Activated CD4-positive, alpha-beta T cell treated with anti-CD3 and anti-CD28 coated beads for 48 hours (primary cell): ENCODE data around the gene VEZT.
"Not testable (repeated sequence)": the region's sequence is repeated elsewhere in the genome, so short reads cannot be mapped to it uniquely, and the experiment has no call there.

Experiments
- DNase-seq: peaks from one replicate; pipeline ENCODE4 v3.0.0-alpha.2; 2020

Gene VEZT

DNA sequence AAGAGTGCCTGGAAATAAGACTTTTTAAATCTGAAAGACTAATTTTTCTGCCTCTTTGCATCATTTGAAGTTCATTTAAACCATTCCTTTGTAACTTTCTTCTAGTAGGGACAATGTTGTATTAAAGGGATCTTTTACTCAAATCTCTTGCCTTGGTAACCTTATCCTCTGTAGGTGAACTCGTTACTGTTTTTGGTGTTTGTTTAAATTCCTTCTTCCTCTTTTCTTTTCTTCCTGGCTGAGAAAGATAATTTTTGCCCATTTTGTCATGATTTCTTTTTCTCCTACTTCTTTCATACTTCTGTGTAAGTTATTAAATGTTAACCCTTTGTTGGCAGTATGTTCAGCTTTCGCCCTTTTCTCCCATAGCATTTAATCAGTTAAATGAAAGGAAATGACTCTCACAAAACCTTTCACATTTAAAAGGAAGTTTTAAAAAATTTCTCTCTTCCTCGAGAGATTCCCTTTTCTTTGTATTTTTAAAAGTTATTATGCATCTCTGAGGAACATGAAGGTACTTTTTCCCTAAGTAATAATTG is 10.3 kb downstream of the VEZT start:
- DNase-seq = no peak

GRCh38 chr12:95228617-95229016 is 11.0 kb downstream of the VEZT start:
- DNase-seq = no peak

DNA sequence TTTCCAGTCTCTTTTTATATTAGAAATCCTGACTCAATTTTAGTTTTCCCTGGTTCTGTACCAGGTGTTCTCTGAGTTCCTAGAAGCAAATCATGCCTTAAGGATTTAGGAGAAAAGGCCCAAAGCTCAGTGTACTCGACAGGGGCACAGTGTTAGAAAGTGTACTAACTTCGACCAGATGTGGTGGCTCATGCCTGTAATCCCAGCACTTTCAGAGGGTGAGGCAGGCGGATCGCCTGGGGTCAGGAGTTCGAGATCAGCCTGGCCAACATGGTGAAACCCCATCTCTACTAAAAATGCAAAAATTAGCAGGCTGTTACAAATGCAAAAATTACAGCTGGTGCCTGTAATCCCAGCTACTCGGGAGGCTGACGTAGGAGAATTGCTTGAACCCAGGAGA is 12.0 kb downstream of the VEZT start:
- DNase-seq = no peak

DNA sequence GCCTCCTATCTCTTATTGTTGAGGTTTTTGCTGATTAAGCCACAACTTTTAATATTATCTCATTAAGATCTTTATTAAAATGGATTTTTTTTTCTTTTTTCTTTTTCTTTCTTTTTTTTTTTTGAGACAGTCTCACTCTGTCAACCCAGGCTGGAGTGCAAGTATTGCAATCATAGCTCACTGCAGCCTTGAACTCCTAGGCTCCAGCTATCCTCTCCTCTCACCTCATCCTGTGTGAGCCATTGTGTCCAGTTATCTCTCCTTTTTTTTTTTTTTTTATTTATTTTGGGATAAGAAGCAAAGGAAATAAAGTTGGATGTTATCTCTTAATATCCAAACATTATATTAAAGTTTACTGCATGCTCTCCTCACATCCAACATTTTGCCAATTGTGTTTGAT is 12.7 kb downstream of the VEZT start:
- DNase-seq = no peak

GRCh38 chr12:95231190-95231589 is 13.6 kb downstream of the VEZT start:
- DNase-seq = no peak

GRCh38 chr12:95234187-95234586 is 16.6 kb downstream of the VEZT start:
- not testable (repeated sequence) for DNase-seq

- not testable (repeated sequence) for DNase-seq
Observed at GRCh38 chr12:95235621-95236020, 18.0 kb downstream of the VEZT start.

DNA sequence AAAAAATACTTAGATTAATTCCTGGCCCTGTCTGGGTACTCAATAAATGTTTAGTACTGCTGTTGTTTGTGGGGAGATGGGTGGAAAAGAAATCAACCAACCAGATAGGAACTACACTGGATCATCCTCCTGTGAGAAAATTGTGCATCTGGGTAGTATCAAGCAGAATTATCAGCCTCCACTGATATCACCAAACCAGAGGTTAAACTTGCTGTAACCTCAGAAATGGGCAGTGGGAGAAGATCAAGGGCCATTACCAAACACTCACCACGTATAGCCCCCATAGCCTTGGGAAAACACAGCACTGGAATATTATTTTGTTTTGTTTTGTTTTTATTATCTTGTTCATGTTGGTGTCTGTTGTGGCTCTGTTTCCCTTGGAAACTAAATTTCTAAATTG is 19.7 kb downstream of the VEZT start:
- DNase-seq = no peak

GRCh38 chr12:95238150-95238549 is 20.5 kb downstream of the VEZT start:
- no peak for DNase-seq

GRCh38 chr12:95239216-95239615 is 21.6 kb downstream of the VEZT start:
- no peak for DNase-seq

- DNase-seq = not testable (repeated sequence)
Observed at GRCh38 chr12:95239835-95240234, 22.2 kb downstream of the VEZT start.

GRCh38 chr12:95240556-95240955 is 22.9 kb downstream of the VEZT start:
- no peak for DNase-seq

DNA sequence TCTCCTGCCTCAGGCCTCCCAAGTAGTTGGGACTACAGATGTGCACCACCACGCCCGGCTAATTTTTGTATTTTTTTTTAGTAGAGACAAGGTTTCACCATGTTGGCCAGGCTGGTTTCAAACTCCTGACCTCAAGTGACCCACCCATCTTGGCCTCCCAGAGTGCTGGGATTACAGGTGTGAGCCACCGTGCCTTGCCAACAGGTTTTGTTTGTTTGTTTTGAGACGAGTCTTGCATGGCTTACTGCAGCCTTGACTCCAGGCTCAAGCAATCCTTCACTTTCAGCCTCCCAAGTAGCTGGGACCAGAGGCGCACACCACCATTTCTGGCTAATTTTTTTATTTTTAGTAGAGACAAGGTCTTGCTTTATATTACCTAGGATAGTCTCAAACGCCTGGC is 23.5 kb downstream of the VEZT start:
- DNase-seq = not testable (repeated sequence)

DNA sequence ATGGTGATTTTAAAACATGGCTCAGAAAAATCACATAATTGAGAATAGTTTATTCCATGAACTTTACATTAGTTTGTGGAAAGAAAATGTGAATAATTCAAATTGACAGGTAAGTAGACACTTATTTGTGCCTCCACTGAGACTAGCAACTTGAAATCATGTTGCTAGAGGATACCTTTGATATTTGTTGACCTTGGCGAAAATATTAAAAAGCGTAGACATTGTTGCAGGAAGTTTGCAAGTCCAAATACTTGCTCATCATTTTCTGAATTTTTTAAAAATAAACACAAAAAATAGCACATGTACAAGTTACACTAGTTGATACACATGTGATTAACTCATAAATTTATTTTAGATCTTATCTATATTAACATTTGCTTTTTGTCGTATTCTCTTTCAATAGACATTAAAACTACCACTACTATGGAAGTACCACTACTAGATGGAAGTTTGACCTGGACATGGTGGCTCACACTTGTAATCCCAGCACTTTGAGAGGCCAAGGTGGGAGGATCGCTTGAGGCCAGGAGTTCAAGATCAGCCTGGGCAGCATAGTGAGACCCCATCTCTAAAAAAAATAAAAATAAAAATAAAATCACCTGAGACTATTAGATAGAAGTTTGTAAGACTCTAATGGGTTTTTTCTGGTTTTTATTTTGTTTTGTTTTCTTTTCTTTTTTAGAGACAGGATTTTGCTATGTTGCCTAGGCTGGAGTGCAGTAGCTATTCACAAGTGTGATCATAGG is 24.3 kb downstream of the VEZT start:
- no peak for DNase-seq

DNA sequence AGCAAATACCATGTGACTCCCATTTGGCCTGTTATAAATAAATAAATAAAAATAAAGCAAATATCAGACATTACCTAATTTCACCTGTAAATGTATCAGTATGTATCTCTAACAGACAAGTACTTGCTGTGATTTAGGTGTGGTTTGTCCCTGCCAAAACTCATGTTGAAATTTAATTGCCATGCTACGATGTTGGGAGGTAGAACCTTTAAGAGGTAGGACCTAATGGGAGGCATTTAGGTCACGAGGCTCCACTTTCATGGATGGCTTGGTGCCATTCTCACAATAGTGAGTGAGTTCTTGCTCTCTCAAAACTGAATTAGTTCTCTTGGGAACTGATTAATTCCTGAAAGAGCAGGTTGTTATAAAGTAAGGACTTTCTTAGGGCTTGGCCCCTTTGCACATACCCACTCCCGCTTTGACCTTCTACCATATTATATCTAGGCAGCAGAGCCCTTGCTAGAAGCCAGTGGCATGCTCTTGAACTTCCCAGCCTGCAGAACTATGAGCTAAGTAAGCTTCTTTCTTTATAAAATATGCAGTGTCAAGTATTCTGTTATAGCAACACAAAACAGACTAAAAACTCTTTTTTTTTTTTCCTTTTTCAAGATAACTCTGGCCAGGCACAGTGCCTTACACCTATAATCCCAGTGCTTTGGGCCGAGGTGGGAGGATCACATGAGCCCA is 26.0 kb downstream of the VEZT start:
- DNase-seq = no peak

DNA sequence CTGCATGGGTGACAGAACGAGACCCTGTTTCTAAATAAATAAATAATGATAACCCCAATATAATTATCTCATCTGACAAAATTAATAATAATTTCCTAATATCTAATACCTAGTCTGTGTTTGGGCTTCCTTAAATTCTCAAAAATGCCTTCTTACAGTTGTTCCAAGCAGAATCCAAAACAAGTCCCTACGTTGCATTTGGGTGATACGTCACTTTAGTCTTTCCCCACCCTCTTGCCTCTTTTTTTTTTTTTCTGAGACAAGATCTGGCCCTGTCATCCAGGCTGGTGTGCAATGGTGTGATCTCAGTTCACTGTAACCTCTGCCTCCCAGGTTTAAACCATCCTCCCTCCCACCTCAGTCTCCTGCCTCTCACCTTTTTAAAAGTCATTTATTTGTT is 26.7 kb downstream of the VEZT start:
- DNase-seq = no peak

DNA sequence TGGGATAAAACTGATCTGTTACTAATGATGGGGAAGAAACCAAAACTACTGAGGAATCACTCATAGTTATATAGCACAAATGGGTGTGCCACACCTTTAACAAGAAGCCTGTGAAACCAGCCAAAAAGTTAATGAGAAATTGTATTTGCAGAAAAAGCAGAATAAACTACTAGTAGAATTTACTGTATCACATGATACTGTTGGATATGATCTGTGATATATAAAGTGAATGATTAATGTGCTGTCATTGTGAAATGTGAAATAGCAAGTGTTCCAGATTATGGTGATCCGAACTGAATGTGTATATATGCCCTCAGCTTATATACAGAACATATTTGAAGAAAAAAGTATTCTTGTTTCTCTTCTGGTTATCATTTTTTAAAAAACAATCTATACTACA is 30.5 kb downstream of the VEZT start:
- no peak for DNase-seq

DNA sequence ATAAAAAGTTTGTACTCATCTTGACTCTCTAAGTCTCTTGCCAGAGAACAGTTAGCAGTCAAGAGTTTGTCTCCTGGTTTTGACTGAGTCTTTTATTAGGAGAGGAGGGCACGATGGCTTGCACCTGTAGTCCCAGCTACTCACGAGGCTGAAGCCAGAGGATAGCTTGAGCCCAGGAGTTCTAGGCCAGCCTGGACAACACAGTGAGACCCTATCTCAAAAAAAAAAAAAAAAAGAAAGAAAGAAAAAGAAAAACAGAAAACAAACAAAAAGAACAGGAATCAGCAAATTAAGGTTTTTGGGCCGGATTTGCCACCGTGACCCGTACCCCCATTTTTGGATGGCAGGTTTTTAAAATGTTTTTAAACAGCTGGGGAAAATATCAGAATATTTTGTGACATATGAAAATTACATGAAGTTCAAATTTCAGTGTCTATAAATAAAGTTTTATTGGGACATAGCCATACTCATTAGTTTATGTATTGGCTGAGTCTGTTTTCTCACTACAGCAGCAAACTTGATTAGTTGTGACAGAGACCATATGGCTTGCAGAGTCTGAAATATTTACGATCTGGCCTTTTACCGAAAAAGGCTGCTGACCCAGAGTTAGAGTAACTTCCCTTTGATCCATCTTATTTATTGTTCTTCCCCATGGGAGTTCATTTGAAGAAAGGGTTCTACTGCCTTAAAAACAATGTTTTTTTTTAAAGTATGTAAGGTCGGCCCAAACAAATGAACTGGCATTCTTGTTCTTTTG is 31.2 kb downstream of the VEZT start:
- no peak for DNase-seq

DNA sequence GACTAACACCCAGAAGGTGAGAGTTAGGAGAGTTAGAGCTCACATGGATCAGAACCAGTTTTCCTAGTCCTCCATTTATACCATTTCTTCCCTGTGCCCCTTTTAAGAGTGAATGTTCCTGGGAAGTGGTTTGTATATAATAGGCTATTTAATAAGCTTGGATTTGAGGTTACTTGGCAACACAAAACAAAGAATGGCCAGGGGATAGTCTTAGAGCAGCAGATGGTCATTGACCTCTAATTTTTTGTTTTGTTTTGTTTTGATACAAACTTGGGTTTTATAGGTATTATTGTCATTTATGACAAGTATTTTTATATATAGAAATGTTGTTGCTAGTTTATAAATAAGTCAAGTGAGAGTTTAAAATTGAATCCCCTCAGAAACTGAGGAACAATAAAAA is 35.8 kb downstream of the VEZT start:
- no peak for DNase-seq

- DNase-seq = no peak
Observed at GRCh38 chr12:95257541-95257940, 39.9 kb downstream of the VEZT start.

DNA sequence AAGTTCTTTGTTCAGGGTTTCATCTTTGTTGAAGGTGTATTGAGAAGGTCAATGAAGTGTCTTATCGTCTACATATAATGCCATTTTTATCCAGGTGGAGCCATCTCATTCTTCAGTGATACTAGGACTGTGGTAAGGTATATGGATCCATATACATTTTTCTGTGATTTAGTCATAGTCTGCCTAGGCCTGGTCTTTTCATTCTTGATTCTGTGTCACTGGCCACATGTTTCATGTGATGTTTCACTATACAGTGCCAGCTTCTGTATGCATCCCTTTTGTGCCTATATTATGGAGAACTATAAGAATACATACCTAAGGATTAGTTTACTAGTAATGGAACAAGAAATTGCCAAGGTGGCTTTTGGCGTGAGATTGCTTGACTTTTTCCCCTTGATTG is 40.5 kb downstream of the VEZT start:
- no peak for DNase-seq

GRCh38 chr12:95258803-95259202 is 41.2 kb downstream of the VEZT start:
- no peak for DNase-seq

DNA sequence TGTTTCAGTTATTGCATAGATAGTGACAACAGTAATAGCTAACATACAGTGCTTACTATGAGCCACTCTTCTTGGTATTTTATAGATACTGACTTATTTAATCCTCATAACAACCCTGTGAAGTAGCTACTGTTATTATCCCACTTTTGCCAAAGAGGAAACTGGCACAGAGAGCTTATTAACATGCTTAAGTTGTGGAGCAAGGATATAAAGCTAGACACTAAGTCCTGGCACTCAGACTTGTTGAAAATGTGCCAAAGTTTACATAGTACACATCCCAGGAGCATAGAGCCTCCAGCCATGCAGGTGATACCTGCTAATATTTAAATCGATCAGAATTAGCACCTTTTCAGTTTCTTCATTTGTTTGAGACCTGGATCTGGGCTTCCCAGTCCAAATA is 41.8 kb downstream of the VEZT start:
- DNase-seq = no peak

GRCh38 chr12:95261109-95261508 is 43.5 kb downstream of the VEZT start:
- DNase-seq = no peak
